Activated CD4-positive, alpha-beta T cell treated with anti-CD3 and anti-CD28 coated beads, Interleukin-2, Interleukin-6, amounts not matched to agents 100 ng/mL and 50 ng/mL, durations not matched to agents 16 hours and 8 hours (primary cell): ENCODE results near the gene FOXC2.
A peak's percentile ranks its signal among the peaks of the same experiment; 100 is the strongest.

ENCODE experiments used
- DNase-seq: peaks from one replicate; pipeline ENCODE4 v3.0.0-alpha.2; 2020

Gene FOXC2

GRCh38 chr16:86593913-86594620 lies 27.4 kb downstream of the FOXC2 start:
- DNase-seq, result no peak

GRCh38 chr16:86594721-86595120 lies 28.1 kb downstream of the FOXC2 start:
- no peak for DNase-seq

- DNase-seq, result no peak
Observed at GRCh38 chr16:86595983-86596605, 29.5 kb downstream of the FOXC2 start.

GRCh38 chr16:86597126-86597879 lies 30.7 kb downstream of the FOXC2 start:
- DNase-seq, result no peak

- DNase-seq, result no peak
Observed at GRCh38 chr16:86597880-86598606, 31.4 kb downstream of the FOXC2 start.

- DNase-seq, result no peak
Observed at GRCh38 chr16:86598607-86599565, 32.3 kb downstream of the FOXC2 start.

GRCh38 chr16:86601356-86601755 lies 34.7 kb downstream of the FOXC2 start:
- DNase-seq, result no peak

- no peak for DNase-seq
Observed at GRCh38 chr16:86602521-86602920, 35.9 kb downstream of the FOXC2 start.

GRCh38 chr16:86604436-86605193 lies 38.0 kb downstream of the FOXC2 start:
- peak; percentile 22 for DNase-seq

- no peak for DNase-seq
Observed at GRCh38 chr16:86605950-86606349, 39.3 kb downstream of the FOXC2 start.

GRCh38 chr16:86608301-86608747 lies 41.7 kb downstream of the FOXC2 start:
- DNase-seq, result no peak

- DNase-seq, result no peak
Observed at GRCh38 chr16:86609115-86609514, 42.5 kb downstream of the FOXC2 start.

GRCh38 chr16:86609661-86610060 lies 43.0 kb downstream of the FOXC2 start:
- DNase-seq, result no peak

GRCh38 chr16:86610779-86611524 lies 44.3 kb downstream of the FOXC2 start:
- no peak for DNase-seq

GRCh38 chr16:86611525-86611855 lies 44.9 kb downstream of the FOXC2 start:
- DNase-seq, result no peak

GRCh38 chr16:86611941-86612340 lies 45.3 kb downstream of the FOXC2 start:
- DNase-seq, result no peak

GRCh38 chr16:86614699-86615098 lies 48.1 kb downstream of the FOXC2 start:
- no peak for DNase-seq

- DNase-seq, result no peak
Observed at GRCh38 chr16:86616906-86617305, 50.3 kb downstream of the FOXC2 start.

- DNase-seq, result no peak
Observed at GRCh38 chr16:86618431-86619238, 52.0 kb downstream of the FOXC2 start.
